Esophagus muscularis mucosa (tissue), 3 donors: ENCODE data around the gene ZNF311.

Experiments
- CTCF ChIP-seq, 3 experiments: fragments of 200-600 bp in 2 of 3; fragments of 450-650 bp in 1 of 3; sonication (generic) in 2 of 3; IDR thresholded peaks; one replicate each; pipeline ENCODE4 v1.5.1; 2017 to 2019; ENCODE audit warnings: antibody characterized with exemption in 3 of 3, mild to moderate bottlenecking in 2 of 3, moderate library complexity in 1 of 3
- POLR2A ChIP-seq: fragments of 450-650 bp; IDR thresholded peaks from one replicate; pipeline ENCODE4 v1.6.1; 2017; ENCODE audit warnings: antibody characterized with exemption, moderate library complexity, mild to moderate bottlenecking, low read depth
- POLR2AphosphoS5 ChIP-seq, 2 donors: sonication (generic); formaldehyde crosslinking; IDR thresholded peaks; one replicate each; pipeline ENCODE4 v1.6.1; 2017; ENCODE audit warnings: antibody characterized with exemption in 2 of 2

GRCh38 chr6:28947831-28948270, 57.3 kb downstream of the ZNF311 start:
- TF ChIP-seq POLR2AphosphoS5 (IDR thresholded peaks at IDR 0.05): no peak
- no peak for TF ChIP-seq CTCF (IDR thresholded peaks at IDR 0.05)
- TF ChIP-seq POLR2A: no peak
